HepG2 (cell line): ENCODE data around the gene RAB17. TPM values are rescaled to one million over a fixed set of nuclear protein-coding genes. Genes with fewer than 3 reads are reported as not detected.
A peak's percentile ranks its signal among the peaks of the same experiment; 100 is the strongest.

Source experiments
- ASH2L ChIP-seq: fragments of 300-600, 200-600 bp; sonication (generic); IDR thresholded peaks from 2 replicates; pipeline ENCODE4 v1.7.0; 2017; ENCODE audit warnings: low read depth, mild to moderate bottlenecking, moderate library complexity, mixed read lengths, low read length; ENCODE audit not compliant: insufficient read length
- ATF2 ChIP-seq: sonication (generic); formaldehyde crosslinking; IDR thresholded peaks from 2 replicates; pipeline ENCODE4 v1.4.0; 2020; ENCODE audit warnings: missing genetic modification reagents
- ATF4 ChIP-seq, 2 experiments: fragments of 450-650 bp in 1 of 2; sonication (generic) in 1 of 2; formaldehyde crosslinking; IDR thresholded peaks; 2 replicates each; pipeline versions ENCODE4 v1.5.0 to v1.8.0; 2020 to 2022; ENCODE audit warnings: mild to moderate bottlenecking in 1 of 2, missing genetic modification reagents in 1 of 2
- FOSL2 ChIP-seq: sonication (generic); formaldehyde crosslinking; IDR thresholded peaks from 2 replicates; pipeline ENCODE4 v1.4.0; 2020; ENCODE audit warnings: missing genetic modification reagents
- FOXC1 ChIP-seq: sonication (generic); formaldehyde crosslinking; IDR thresholded peaks from 2 replicates; pipeline ENCODE4 v1.8.0; 2022; ENCODE audit warnings: mild to moderate bottlenecking, missing genetic modification reagents, borderline replicate concordance
- GTF2F1 ChIP-seq: fragments of 150-350 bp; IDR thresholded peaks from 2 replicates; pipeline ENCODE4 v1.6.1; 2014; ENCODE audit warnings: low read length
- HMGA1 ChIP-seq: sonication (generic); formaldehyde crosslinking; conservative IDR thresholded peaks from 2 replicates; pipeline ENCODE4 v1.4.0; 2020; ENCODE audit warnings: missing genetic modification reagents
- KDM2A ChIP-seq: sonication (generic); formaldehyde crosslinking; IDR thresholded peaks from 2 replicates; pipeline ENCODE4 v1.4.0; 2020; ENCODE audit warnings: low read depth, missing genetic modification reagents, borderline replicate concordance
- KDM3A ChIP-seq: IDR thresholded peaks from 2 replicates; pipeline ENCODE4 v1.6.1; 2018; ENCODE audit warnings: low read depth, missing compliant biosample characterization
- NCOA1 ChIP-seq: sonication (generic); formaldehyde crosslinking; IDR thresholded peaks from 2 replicates; pipeline ENCODE4 v1.9.0; 2021; ENCODE audit warnings: missing genetic modification reagents
- NFE2L1 ChIP-seq: sonication (generic); formaldehyde crosslinking; IDR thresholded peaks from 2 replicates; pipeline ENCODE4 v1.4.0; 2020; ENCODE audit warnings: missing genetic modification reagents, mild to moderate bottlenecking, borderline replicate concordance
- PAWR ChIP-seq: sonication (generic); formaldehyde crosslinking; IDR thresholded peaks from 2 replicates; pipeline ENCODE4 v1.4.0; 2020; ENCODE audit warnings: missing genetic modification reagents, mild to moderate bottlenecking, borderline replicate concordance
- PPARG ChIP-seq: conservative IDR thresholded peaks from 2 replicates; pipeline ENCODE4 v1.6.1; 2016; ENCODE audit warnings: missing biosample characterization, missing genetic modification reagents
- RNF2 ChIP-seq: fragments of 450-650 bp; conservative IDR thresholded peaks from 2 replicates; pipeline ENCODE4 v1.6.1; 2016; ENCODE audit warnings: low read depth
- SMAD9 ChIP-seq: sonication (generic); formaldehyde crosslinking; IDR thresholded peaks from 2 replicates; pipeline ENCODE4 v1.5.1; 2020; ENCODE audit warnings: mild to moderate bottlenecking, missing genetic modification reagents
- ZBTB26 ChIP-seq: IDR thresholded peaks from 2 replicates; pipeline ENCODE4 v1.6.1; 2016; ENCODE audit warnings: missing compliant biosample characterization, missing genetic modification reagents, borderline replicate concordance
- ZKSCAN8 ChIP-seq: IDR thresholded peaks from 2 replicates; pipeline ENCODE4 v1.6.1; 2016; ENCODE audit warnings: borderline replicate concordance, missing genetic modification reagents, missing compliant biosample characterization
- ZNF143 ChIP-seq: sonication (generic); formaldehyde crosslinking; IDR thresholded peaks from 2 replicates; pipeline ENCODE4 v1.4.0; 2020; ENCODE audit warnings: missing genetic modification reagents
- ZNF431 ChIP-seq: sonication (generic); formaldehyde crosslinking; IDR thresholded peaks from 2 replicates; pipeline ENCODE4 v1.9.0; 2022; ENCODE audit warnings: missing genetic modification reagents, low read depth, mild to moderate bottlenecking, borderline replicate concordance
- ZNF556 ChIP-seq: sonication (generic); formaldehyde crosslinking; IDR thresholded peaks from 2 replicates; pipeline ENCODE4 v1.4.0; 2020; ENCODE audit warnings: mild to moderate bottlenecking, missing genetic modification reagents, borderline replicate concordance
- ZNF598 ChIP-seq: sonication (generic); formaldehyde crosslinking; IDR thresholded peaks from 2 replicates; pipeline ENCODE4 v1.5.1; 2020; ENCODE audit warnings: mild to moderate bottlenecking, missing genetic modification reagents, borderline replicate concordance
- ZNF670 ChIP-seq: sonication (generic); formaldehyde crosslinking; IDR thresholded peaks from 2 replicates; pipeline ENCODE4 v1.8.0; 2022; ENCODE audit warnings: mild to moderate bottlenecking, missing genetic modification reagents, borderline replicate concordance
- ZNF704 ChIP-seq: sonication (generic); formaldehyde crosslinking; IDR thresholded peaks from 2 replicates; pipeline ENCODE4 v1.8.1; 2023; ENCODE audit warnings: mild to moderate bottlenecking, inconsistent platforms, moderate library complexity, missing genetic modification reagents, borderline replicate concordance
- polyA plus RNA-seq, 8 experiments: library from polyadenylated mRNA; depleted of rRNA in 3 of 8; stranded (reverse) in 7 of 8; unstranded in 1 of 8; fragments of >200 nt; fragmentation: Illumina TruSeq in 4 of 8; extraction: Trizol in 4 of 8; gene quantifications; 2 replicates each; pipeline versions ENCODE4 v1.2.1 to v1.2.3, GENCODE V29; 2011 to 2016; ENCODE audit warnings: low read depth in 4 of 8, missing spikeins in 1 of 8, mixed read lengths in 1 of 8; ENCODE audit not compliant: insufficient read depth in 1 of 8
- total RNA-seq, 5 experiments: library from RNA; depleted of rRNA; stranded (reverse); fragments of >200 nt; fragmentation: Illumina TruSeq; extraction: Trizol; gene quantifications; 2 replicates each; pipeline ENCODE4 v1.2.3, GENCODE V29; 2016; ENCODE audit warnings: low read depth in 1 of 5
- TF ChIP-seq, protein P1 (sequence below): fragments of 450-650 bp; IDR thresholded peaks from 2 replicates; pipeline ENCODE4 v1.6.1; 2016

Gene RAB17
- total and polyA plus RNA-seq, 2 of the 13 experiments (the other 11 are each of a cell fraction or from before 2014, with no cell fraction given): 68.0 to 124 TPM

GRCh38 chr2:237614151-237614720, 23.7 kb upstream of the RAB17 start (continued):
- TF ChIP-seq ATF4 (CRISPR knock-in tag; IDR thresholded peaks at IDR 0.05) (peak in 1 of 2 experiments; percentile 98; a peak in 2 of 4 replicates), ZNF704 (CRISPR knock-in tag) (no peak), PPARG (CRISPR knock-in tag) (peak; percentile 92), RNF2 (no peak), KDM2A (peak; percentile 71), NFE2L1 (no peak), FOXC1 (CRISPR knock-in tag) (0 out of 2 replicates have a peak, but pooled peaks have one; percentile 43), FOSL2 (CRISPR knock-in tag) (peak; percentile 94), ZNF556 (CRISPR knock-in tag) (no peak; the same call in 1 of the 2 replicates), ZNF143 (CRISPR knock-in tag) (0 out of 2 replicates have a peak, but pooled peaks have one; percentile 47), ZNF598 (no peak), ZKSCAN8 (peak; percentile 98), KDM3A (CRISPR knock-in tag) (peak; percentile 59), ZNF431 (peak; percentile 89), HMGA1 (CRISPR knock-in tag) (no peak), GTF2F1 (no peak), ZBTB26 (CRISPR knock-in tag) (peak; percentile 71; the same call in 1 of the 2 replicates), ZNF670 (CRISPR knock-in tag) (peak; percentile 55; the same call in 1 of the 2 replicates), NCOA1 (peak; percentile 84; the same call in 1 of the 2 replicates), PAWR (CRISPR knock-in tag) (no peak), SMAD9 (no peak; the same call in 1 of the 2 replicates), ATF2 (CRISPR knock-in tag) (peak; percentile 97), ASH2L (peak; percentile 74)
- TF ChIP-seq, protein P1, sequence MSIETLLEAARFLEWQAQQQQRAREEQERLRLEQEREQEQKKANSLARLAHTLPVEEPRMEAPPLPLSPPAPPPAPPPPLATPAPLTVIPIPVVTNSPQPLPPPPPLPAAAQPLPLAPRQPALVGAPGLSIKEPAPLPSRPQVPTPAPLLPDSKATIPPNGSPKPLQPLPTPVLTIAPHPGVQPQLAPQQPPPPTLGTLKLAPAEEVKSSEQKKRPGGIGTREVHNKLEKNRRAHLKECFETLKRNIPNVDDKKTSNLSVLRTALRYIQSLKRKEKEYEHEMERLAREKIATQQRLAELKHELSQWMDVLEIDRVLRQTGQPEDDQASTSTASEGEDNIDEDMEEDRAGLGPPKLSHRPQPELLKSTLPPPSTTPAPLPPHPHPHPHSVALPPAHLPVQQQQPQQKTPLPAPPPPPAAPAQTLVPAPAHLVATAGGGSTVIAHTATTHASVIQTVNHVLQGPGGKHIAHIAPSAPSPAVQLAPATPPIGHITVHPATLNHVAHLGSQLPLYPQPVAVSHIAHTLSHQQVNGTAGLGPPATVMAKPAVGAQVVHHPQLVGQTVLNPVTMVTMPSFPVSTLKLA: 0 out of 2 replicates have a peak, but pooled peaks have one; percentile 12
